Right atrium auricular region (tissue), 2 donors: Measurements from ENCODE around the gene LCE2A. TPM values are rescaled to one million over a fixed set of nuclear protein-coding genes. Genes with fewer than 3 reads are reported as not detected.

Source experiments
- DNase-seq: peaks from one replicate; pipeline ENCODE4 v3.0.0-alpha.2; 2019; ENCODE audit warnings: low spot score
- H3K27ac ChIP-seq, 2 donors: fragments of 200-600 bp; sonication (generic); 1 replicate in 1 of 2; 2 replicates in 1 of 2; pipeline ENCODE4 v1.5.1; 2016 to 2019
- H3K27me3 ChIP-seq, 2 donors: fragments of 200-600 bp; sonication (generic); one replicate each; pipeline versions ENCODE4 v1.5.1 to v1.6.0; 2017 to 2019
- H3K36me3 ChIP-seq: fragments of 200-600 bp; sonication (generic); one replicate; pipeline ENCODE4 v1.5.1; 2016
- H3K4me1 ChIP-seq, 2 donors: fragments of 200-600 bp; sonication (generic); one replicate each; pipeline versions ENCODE4 v1.5.1 to v1.6.0; 2017 to 2019
- H3K4me3 ChIP-seq, 2 donors: fragments of 200-600 bp; sonication (generic); 1 replicate in 1 of 2; 2 replicates in 1 of 2; pipeline ENCODE4 v1.5.1; 2017 to 2019; ENCODE audit warnings: mild to moderate bottlenecking in 1 of 2, moderate library complexity in 1 of 2
- H3K9me3 ChIP-seq, 2 donors: fragments of 200-600 bp; sonication (generic); one replicate each; pipeline ENCODE4 v1.5.1; 2019
- CTCF ChIP-seq, 2 donors: fragments of 200-600 bp; sonication (generic); IDR thresholded peaks; one replicate each; pipeline ENCODE4 v1.5.1; 2019; ENCODE audit warnings: antibody characterized with exemption in 2 of 2
- total RNA-seq, 2 donors: library from RNA; depleted of rRNA; stranded (reverse); fragments of >200 nt; gene quantifications; one replicate each; pipeline ENCODE4 v1.1.0, GENCODE V29; 2016

Gene LCE2A
- total RNA-seq, 2 donors from 2014 or later, result not detected

GRCh38 chr1:152728986-152729385 lies 30.8 kb downstream of the LCE2A start:
- no peaks in the 10 kb centered on the region for H3K27me3 ChIP-seq
- no peak overlapping the region for H3K27ac ChIP-seq
- H3K4me3 ChIP-seq, result no peak overlapping the region
- H3K36me3 ChIP-seq, result no peaks in the 10 kb centered on the region
- no peaks in the 10 kb centered on the region for H3K4me1 ChIP-seq
- DNase-seq, result no peak
- TF ChIP-seq CTCF (IDR thresholded peaks at IDR 0.05), result no peak
- H3K9me3 ChIP-seq, result no peaks in the 10 kb centered on the region

GRCh38 chr1:152735648-152736047 lies 37.5 kb downstream of the LCE2A start:
- H3K9me3 ChIP-seq, result no peaks in the 10 kb centered on the region
- H3K4me3 ChIP-seq, result no peak overlapping the region
- H3K27ac ChIP-seq, result no peak overlapping the region
- H3K27me3 ChIP-seq, result no peaks in the 10 kb centered on the region
- no peak for TF ChIP-seq CTCF (IDR thresholded peaks at IDR 0.05)
- H3K4me1 ChIP-seq, result no peaks in the 10 kb centered on the region
- no peaks in the 10 kb centered on the region for H3K36me3 ChIP-seq
- DNase-seq, result no peak

GRCh38 chr1:152737997-152738396 lies 39.9 kb downstream of the LCE2A start:
- Histone ChIP-seq H3K27ac (no peak overlapping the region), H3K36me3 (no peaks in the 10 kb centered on the region), H3K9me3 (no peaks in the 10 kb centered on the region), H3K27me3 (no peaks in the 10 kb centered on the region), H3K4me3 (no peak overlapping the region), H3K4me1 (no peaks in the 10 kb centered on the region)
- DNase-seq, result no peak
- TF ChIP-seq CTCF (IDR thresholded peaks at IDR 0.05), result no peak

GRCh38 chr1:152739841-152740240 lies 41.7 kb downstream of the LCE2A start:
- no peaks in the 10 kb centered on the region for H3K27me3 ChIP-seq
- H3K4me1 ChIP-seq, result no peaks in the 10 kb centered on the region
- H3K4me3 ChIP-seq, result no peak overlapping the region
- H3K27ac ChIP-seq, result no peak overlapping the region
- no peak for DNase-seq
- TF ChIP-seq CTCF (IDR thresholded peaks at IDR 0.05), result no peak
- no peaks in the 10 kb centered on the region for H3K9me3 ChIP-seq
- H3K36me3 ChIP-seq, result no peaks in the 10 kb centered on the region

GRCh38 chr1:152741656-152742055 lies 43.5 kb downstream of the LCE2A start:
- H3K27me3 ChIP-seq, result no peaks in the 10 kb centered on the region
- no peak overlapping the region for H3K4me3 ChIP-seq
- H3K4me1 ChIP-seq, result no peaks in the 10 kb centered on the region
- no peaks in the 10 kb centered on the region for H3K36me3 ChIP-seq
- DNase-seq, result no peak
- no peak for TF ChIP-seq CTCF (IDR thresholded peaks at IDR 0.05)
- no peaks in the 10 kb centered on the region for H3K9me3 ChIP-seq
- H3K27ac ChIP-seq, result no peak overlapping the region

- no peak for TF ChIP-seq CTCF (IDR thresholded peaks at IDR 0.05)
- Histone ChIP-seq H3K4me1 (no peaks in the 10 kb centered on the region), H3K4me3 (no peak overlapping the region), H3K27me3 (no peaks in the 10 kb centered on the region), H3K27ac (no peak overlapping the region), H3K36me3 (no peaks in the 10 kb centered on the region), H3K9me3 (no peaks in the 10 kb centered on the region)
- DNase-seq, result no peak
Measured at GRCh38 chr1:152743371-152744145, 45.4 kb downstream of the LCE2A start.
